ENCODE data around the gene APBA2.
A peak's percentile ranks its signal among the peaks of the same experiment; 100 is the strongest.

The APBA2 gene

GRCh38 chr15:29016518-29016917, 130.7 kb downstream of the APBA2 start:
- Histone ChIP-seq H3K79me2 (ENCODE audit: insufficient read depth, low read length) (peaks cover 29% of the 10 kb centered on the region; the same call in 1 of the 2 replicates), H3F3A (ENCODE audit: low read depth) (no peaks in the 10 kb centered on the region), H3K4me3 (ENCODE audit: low read length, poor library complexity, severe bottlenecking) (no peak overlapping the region), H3K9me3 (ENCODE audit: insufficient read depth, low read depth, low read length) (no peaks in the 10 kb centered on the region), H3K9me2 (replicated peaks; ENCODE audit: low read depth, low read length) (no peaks in the 10 kb centered on the region), H3K36me3 (ENCODE audit: insufficient read depth, low read length) (peaks cover 26% of the 10 kb centered on the region; the same call in 1 of the 2 replicates), H3K9ac (ENCODE audit: low read depth, low read length, poor library complexity, severe bottlenecking) (no peak overlapping the region), H3K4me1 (ENCODE audit: insufficient read depth, low read length, poor library complexity, severe bottlenecking) (peaks cover 12% of the 10 kb centered on the region), H3K4me2 (ENCODE audit: low read depth, low read length, poor library complexity, severe bottlenecking) (no peak overlapping the region), H2AFZ (ENCODE audit: low read length) (no peak overlapping the region), H4K20me1 (ENCODE audit: insufficient read depth, low read length, poor library complexity, severe bottlenecking) (peaks cover 17% of the 10 kb centered on the region), H3K27me3 (ENCODE audit: insufficient read depth, low read length, poor library complexity, severe bottlenecking) (no peaks in the 10 kb centered on the region)
- TF ChIP-seq, protein P1, sequence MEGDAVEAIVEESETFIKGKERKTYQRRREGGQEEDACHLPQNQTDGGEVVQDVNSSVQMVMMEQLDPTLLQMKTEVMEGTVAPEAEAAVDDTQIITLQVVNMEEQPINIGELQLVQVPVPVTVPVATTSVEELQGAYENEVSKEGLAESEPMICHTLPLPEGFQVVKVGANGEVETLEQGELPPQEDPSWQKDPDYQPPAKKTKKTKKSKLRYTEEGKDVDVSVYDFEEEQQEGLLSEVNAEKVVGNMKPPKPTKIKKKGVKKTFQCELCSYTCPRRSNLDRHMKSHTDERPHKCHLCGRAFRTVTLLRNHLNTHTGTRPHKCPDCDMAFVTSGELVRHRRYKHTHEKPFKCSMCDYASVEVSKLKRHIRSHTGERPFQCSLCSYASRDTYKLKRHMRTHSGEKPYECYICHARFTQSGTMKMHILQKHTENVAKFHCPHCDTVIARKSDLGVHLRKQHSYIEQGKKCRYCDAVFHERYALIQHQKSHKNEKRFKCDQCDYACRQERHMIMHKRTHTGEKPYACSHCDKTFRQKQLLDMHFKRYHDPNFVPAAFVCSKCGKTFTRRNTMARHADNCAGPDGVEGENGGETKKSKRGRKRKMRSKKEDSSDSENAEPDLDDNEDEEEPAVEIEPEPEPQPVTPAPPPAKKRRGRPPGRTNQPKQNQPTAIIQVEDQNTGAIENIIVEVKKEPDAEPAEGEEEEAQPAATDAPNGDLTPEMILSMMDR (conservative IDR thresholded peaks at IDR 0.05; ENCODE audit: low read length): no peak
- no peak for TF ChIP-seq EZH2phosphoT487 (IDR thresholded peaks at IDR 0.05; ENCODE audit: borderline replicate concordance)

GRCh38 chr15:29018120-29018805, 132.5 kb downstream of the APBA2 start:
- Histone ChIP-seq H3K9me2 (replicated peaks; ENCODE audit: low read depth, low read length) (no peaks in the 10 kb centered on the region), H3K79me2 (ENCODE audit: insufficient read depth, low read length) (peaks cover 29% of the 10 kb centered on the region; the same call in 1 of the 2 replicates), H2AFZ (ENCODE audit: low read length) (no peak overlapping the region), H3K27me3 (ENCODE audit: insufficient read depth, low read length, poor library complexity, severe bottlenecking) (no peaks in the 10 kb centered on the region), H3K9me3 (ENCODE audit: insufficient read depth, low read depth, low read length) (no peaks in the 10 kb centered on the region), H3K9ac (ENCODE audit: low read depth, low read length, poor library complexity, severe bottlenecking) (no peak overlapping the region), H3K4me1 (ENCODE audit: insufficient read depth, low read length, poor library complexity, severe bottlenecking) (peaks cover 12% of the 10 kb centered on the region), H3F3A (ENCODE audit: low read depth) (no peaks in the 10 kb centered on the region), H3K4me3 (ENCODE audit: low read length, poor library complexity, severe bottlenecking) (no peak overlapping the region), H3K36me3 (ENCODE audit: insufficient read depth, low read length) (peaks cover 26% of the 10 kb centered on the region; the same call in 1 of the 2 replicates), H3K4me2 (ENCODE audit: low read depth, low read length, poor library complexity, severe bottlenecking) (no peak overlapping the region), H4K20me1 (ENCODE audit: insufficient read depth, low read length, poor library complexity, severe bottlenecking) (peaks cover 17% of the 10 kb centered on the region)
- TF ChIP-seq, protein P1 (conservative IDR thresholded peaks at IDR 0.05; ENCODE audit: low read length): peak; percentile 33
- no peak for TF ChIP-seq EZH2phosphoT487 (IDR thresholded peaks at IDR 0.05; ENCODE audit: borderline replicate concordance)

DNA sequence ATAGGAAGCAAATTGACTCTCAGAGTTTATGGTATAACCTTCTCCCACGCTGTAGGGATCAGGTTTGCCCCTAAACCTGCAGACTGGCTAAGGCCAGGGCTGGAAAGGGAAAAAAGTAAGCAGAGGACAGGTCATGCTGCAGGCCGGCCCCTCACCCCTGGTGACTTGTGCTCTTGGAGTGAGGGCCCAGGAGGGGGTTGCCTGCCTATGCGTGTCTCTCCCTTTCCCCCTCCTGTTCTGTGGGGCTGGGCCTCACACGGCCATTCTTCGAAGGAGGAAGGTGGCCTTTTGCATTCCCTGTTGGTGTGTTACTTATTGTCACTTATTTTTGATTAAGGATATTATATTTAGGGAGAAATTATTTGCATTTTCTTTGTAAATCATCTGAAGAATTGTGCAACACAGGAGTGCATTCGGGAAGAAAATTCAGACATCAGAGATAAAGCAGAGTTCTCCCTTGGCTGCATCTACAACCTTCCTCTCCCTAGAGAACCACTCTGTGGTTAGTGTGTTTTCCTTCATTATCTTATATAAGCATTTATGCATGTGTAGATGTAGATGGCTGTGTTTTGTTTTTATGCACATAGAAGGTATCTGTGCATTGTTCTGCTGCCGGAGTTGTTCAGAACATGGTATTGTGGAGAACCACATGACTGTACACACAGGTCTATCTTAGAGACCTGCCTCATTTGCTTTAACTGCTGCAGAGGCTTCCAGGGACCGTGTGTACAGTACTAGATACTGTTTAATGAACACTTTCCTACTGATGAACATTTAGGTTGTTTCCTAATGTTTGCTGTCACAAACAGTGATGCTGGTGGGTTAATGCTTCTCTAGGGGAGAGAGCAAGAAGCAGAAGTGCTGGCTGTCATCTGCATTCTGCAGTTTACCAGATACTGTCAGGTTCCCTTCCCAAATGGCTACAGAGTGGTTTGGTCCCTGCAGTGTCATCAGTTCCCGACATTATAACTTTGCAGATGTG, 133.5 kb downstream of the APBA2 start:
- Histone ChIP-seq H3K36me3 (ENCODE audit: insufficient read depth, low read length) (peaks cover 22% of the 10 kb centered on the region; the same call in 1 of the 2 replicates), H3K4me1 (ENCODE audit: insufficient read depth, low read length, poor library complexity, severe bottlenecking) (peaks cover 12% of the 10 kb centered on the region), H4K20me1 (ENCODE audit: insufficient read depth, low read length, poor library complexity, severe bottlenecking) (peaks cover 14% of the 10 kb centered on the region), H3K9me2 (replicated peaks; ENCODE audit: low read depth, low read length) (no peaks in the 10 kb centered on the region), H3K27me3 (ENCODE audit: insufficient read depth, low read length, poor library complexity, severe bottlenecking) (no peaks in the 10 kb centered on the region), H3F3A (ENCODE audit: low read depth) (no peaks in the 10 kb centered on the region), H3K79me2 (ENCODE audit: insufficient read depth, low read length) (peaks cover 27% of the 10 kb centered on the region; the same call in 1 of the 2 replicates), H3K4me2 (ENCODE audit: low read depth, low read length, poor library complexity, severe bottlenecking) (no peak overlapping the region), H3K4me3 (ENCODE audit: low read length, poor library complexity, severe bottlenecking) (no peak overlapping the region), H3K9me3 (ENCODE audit: insufficient read depth, low read depth, low read length) (no peaks in the 10 kb centered on the region), H3K9ac (ENCODE audit: low read depth, low read length, poor library complexity, severe bottlenecking) (no peak overlapping the region), H2AFZ (ENCODE audit: low read length) (no peak overlapping the region)
- no peak for TF ChIP-seq EZH2phosphoT487 (IDR thresholded peaks at IDR 0.05; ENCODE audit: borderline replicate concordance)
- TF ChIP-seq, protein P1 (conservative IDR thresholded peaks at IDR 0.05; ENCODE audit: low read length): no peak
